HepG2 (cell line): Measurements from ENCODE around the gene SPACA4. TPM values are rescaled to one million over a fixed set of nuclear protein-coding genes. Genes with fewer than 3 reads are reported as not detected.

Experiments
- AFF4 ChIP-seq: sonication (generic); formaldehyde crosslinking; IDR thresholded peaks from 2 replicates; pipeline ENCODE4 v1.4.0; 2020; ENCODE audit warnings: missing genetic modification reagents
- HNF4G ChIP-seq, 2 experiments: sonication (generic) in 1 of 2; formaldehyde crosslinking in 1 of 2; IDR thresholded peaks; 2 replicates each; pipeline versions ENCODE4 v1.4.0 to v1.6.1; 2011 to 2020; ENCODE audit warnings: borderline replicate concordance in 2 of 2, low read depth in 2 of 2, mild to moderate bottlenecking in 2 of 2, low read length in 1 of 2, missing genetic modification reagents in 1 of 2, moderate library complexity in 1 of 2
- NR2C2 ChIP-seq: sonication (generic); formaldehyde crosslinking; IDR thresholded peaks from 2 replicates; pipeline ENCODE4 v1.4.0; 2020; ENCODE audit warnings: missing genetic modification reagents, mild to moderate bottlenecking, moderate library complexity, borderline replicate concordance
- NR2F6 ChIP-seq, 2 experiments: IDR thresholded peaks; 2 replicates each; pipeline ENCODE4 v1.6.1; 2016; ENCODE audit warnings: antibody characterized with exemption in 1 of 2, mild to moderate bottlenecking in 1 of 2
- POLR2AphosphoS5 ChIP-seq: IDR thresholded peaks from 2 replicates; pipeline ENCODE4 v1.6.1; 2012; ENCODE audit warnings: low read depth, low read length
- RXRA ChIP-seq: sonication (generic); formaldehyde crosslinking; IDR thresholded peaks from 2 replicates; pipeline ENCODE4 v1.5.1; 2020; ENCODE audit warnings: missing genetic modification reagents
- SAP130 ChIP-seq: IDR thresholded peaks from 2 replicates; pipeline ENCODE4 v1.6.1; 2016; ENCODE audit warnings: low read depth
- TEAD2 ChIP-seq: sonication (generic); formaldehyde crosslinking; IDR thresholded peaks from 2 replicates; pipeline ENCODE4 v1.9.0; 2021; ENCODE audit warnings: missing genetic modification reagents
- TFAP4 ChIP-seq: sonication (generic); IDR thresholded peaks from 2 replicates; pipeline ENCODE4 v1.6.1; 2016; ENCODE audit warnings: low read depth, borderline replicate concordance
- ZBTB7A ChIP-seq: sonication (generic); formaldehyde crosslinking; IDR thresholded peaks from 2 replicates; pipeline ENCODE4 v1.8.0; 2022; ENCODE audit warnings: mild to moderate bottlenecking, missing genetic modification reagents
- ZNF530 ChIP-seq: sonication (generic); formaldehyde crosslinking; IDR thresholded peaks from 2 replicates; pipeline ENCODE4 v1.5.0; 2020; ENCODE audit warnings: low read depth, mild to moderate bottlenecking, missing genetic modification reagents
- ZNF598 ChIP-seq: sonication (generic); formaldehyde crosslinking; IDR thresholded peaks from 2 replicates; pipeline ENCODE4 v1.5.1; 2020; ENCODE audit warnings: mild to moderate bottlenecking, missing genetic modification reagents, borderline replicate concordance
- ZNF687 ChIP-seq: sonication (generic); formaldehyde crosslinking; IDR thresholded peaks from 2 replicates; pipeline ENCODE4 v1.5.1; 2020; ENCODE audit warnings: mild to moderate bottlenecking, missing genetic modification reagents, moderate library complexity
- ZNF775 ChIP-seq: sonication (generic); formaldehyde crosslinking; IDR thresholded peaks from 2 replicates; pipeline ENCODE4 v1.4.0; 2020; ENCODE audit warnings: missing genetic modification reagents, mild to moderate bottlenecking, moderate library complexity, borderline replicate concordance
- ZNF788 ChIP-seq: sonication (generic); formaldehyde crosslinking; IDR thresholded peaks from 2 replicates; pipeline ENCODE4 v1.5.0; 2020; ENCODE audit warnings: mild to moderate bottlenecking, missing genetic modification reagents, borderline replicate concordance
- polyA plus RNA-seq, 8 experiments: library from polyadenylated mRNA; depleted of rRNA in 3 of 8; stranded (reverse) in 7 of 8; unstranded in 1 of 8; fragments of >200 nt; fragmentation: Illumina TruSeq in 4 of 8; extraction: Trizol in 4 of 8; gene quantifications; 2 replicates each; pipeline versions ENCODE4 v1.2.1 to v1.2.3, GENCODE V29; 2011 to 2016; ENCODE audit warnings: low read depth in 4 of 8, missing spikeins in 1 of 8, mixed read lengths in 1 of 8; ENCODE audit not compliant: insufficient read depth in 1 of 8
- total RNA-seq, 5 experiments: library from RNA; depleted of rRNA; stranded (reverse); fragments of >200 nt; fragmentation: Illumina TruSeq; extraction: Trizol; gene quantifications; 2 replicates each; pipeline ENCODE4 v1.2.3, GENCODE V29; 2016; ENCODE audit warnings: low read depth in 1 of 5

SPACA4 gene
- total and polyA plus RNA-seq, 2 of the 13 experiments (the other 11 are each of a cell fraction or from before 2014, with no cell fraction given): not detected

GRCh38 chr19:48633148-48634035, 26.9 kb downstream of the SPACA4 start (continued):
- TF ChIP-seq ZNF687 (CRISPR knock-in tag) (peak; percentile 25), ZNF775 (CRISPR knock-in tag) (no peak), RXRA (CRISPR knock-in tag) (no peak), POLR2AphosphoS5 (peak; percentile 19; the same call in 1 of the 2 replicates), TEAD2 (CRISPR knock-in tag) (no peak), ZNF530 (CRISPR knock-in tag) (no peak), HNF4G (IDR thresholded peaks at IDR 0.05; ENCODE audit: borderline replicate concordance, low read depth, low read length) (peak; percentile 77), HNF4G (CRISPR knock-in tag; IDR thresholded peaks at IDR 0.05; ENCODE audit: borderline replicate concordance, low read depth) (no peak), SAP130 (CRISPR knock-in tag) (0 out of 2 replicates have a peak, but pooled peaks have one; percentile 15), NR2F6 (IDR thresholded peaks at IDR 0.05) (peak; percentile 85), NR2F6 (CRISPR knock-in tag; IDR thresholded peaks at IDR 0.05) (peak; percentile 77), ZNF788 (peak; percentile 40; the same call in 1 of the 2 replicates), AFF4 (CRISPR knock-in tag) (no peak), ZNF598 (CRISPR knock-in tag) (0 out of 2 replicates have a peak, but pooled peaks have one; percentile 19), ZBTB7A (no peak), TFAP4 (peak; percentile 85; the same call in 1 of the 2 replicates), NR2C2 (CRISPR knock-in tag) (peak; percentile 77)
